ENCODE measurements around the gene GMDS. TPM values are rescaled to one million over a fixed set of nuclear protein-coding genes. Genes with fewer than 3 reads are reported as not detected.

The GMDS gene
- total and polyA plus RNA-seq, 2 of the 13 experiments (the other 11 are each of a cell fraction or from before 2014, with no cell fraction given) = 64.4 to 112 TPM

DNA sequence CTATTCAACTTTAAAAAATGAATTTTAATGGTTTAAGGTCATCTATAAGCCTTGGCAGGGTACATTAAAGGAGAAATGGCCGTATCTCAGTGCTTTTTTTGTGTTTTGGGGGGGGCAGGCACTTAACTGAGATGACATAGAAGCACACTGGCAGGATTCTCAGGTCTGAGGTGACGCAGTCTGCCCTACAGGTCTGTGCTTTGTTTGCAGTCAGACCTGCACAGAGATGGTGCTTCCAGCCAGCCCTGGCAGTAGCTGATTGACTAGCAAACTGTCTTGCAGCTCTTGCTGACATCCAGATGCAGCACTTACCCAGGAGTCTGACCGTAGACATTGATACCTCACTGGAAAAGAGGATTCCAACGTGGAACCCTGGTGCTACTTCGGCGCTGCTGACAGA is 386.5 kb downstream of the GMDS start:
- intact Hi-C loops (cut with micrococcal nuclease; ENCODE audit: unreplicated experiment) = no loop called here
- POLR2A ChIA-PET = no interaction called here

DNA sequence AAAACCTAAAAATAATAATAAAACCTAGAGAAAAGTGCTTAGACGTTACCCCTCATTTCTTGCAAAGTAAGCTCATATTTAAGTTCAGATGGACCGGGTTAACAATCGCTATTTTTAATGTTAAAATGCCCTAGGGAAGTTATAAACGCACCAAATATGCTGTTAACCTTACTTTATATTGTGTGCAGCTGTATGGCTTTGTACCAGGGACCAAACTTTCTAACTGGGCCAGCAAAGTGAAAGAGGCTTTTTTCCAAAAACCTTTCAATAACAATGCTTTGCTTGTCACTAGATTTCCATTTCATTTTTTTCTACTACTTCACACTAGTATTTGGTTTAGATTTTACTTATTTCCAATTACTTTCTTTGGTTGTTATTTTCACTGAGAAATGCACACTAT is 387.2 kb downstream of the GMDS start:
- intact Hi-C loops (cut with micrococcal nuclease; ENCODE audit: unreplicated experiment) (no loop called here), in situ Hi-C loops (cut with HindIII; ENCODE audit: extremely low pct_ligation_motif_present, low pct_unique_long_range_greater_than_20kb) (no loop called here)
- H3K9ac ChIP-seq (ENCODE audit: insufficient read depth, low read depth, low read length) = no peak overlapping the region
- H3K36me3 ChIP-seq (replicated peaks in 1 of 2; ENCODE audit: control insufficient read depth in 1 of 2, insufficient read depth in 2 of 2, low read length in 2 of 2) = peaks cover 4 to 21% of the 10 kb centered on the region in 2 experiments
- no peak overlapping the region for H2AFZ ChIP-seq (ENCODE audit: low read length)
- no peak overlapping the region for H3K4me3 ChIP-seq (replicated peaks in 1 of 3; ENCODE audit: insufficient read depth in 1 of 3, low read depth in 2 of 3, low read length in 3 of 3)
- ATAC-seq (no peak), DNase-seq (ENCODE audit: low spot score) (no peak), FAIRE-seq (no peak)
- H3K27ac ChIP-seq (ENCODE audit: extremely low read length, insufficient read depth, low read length) = no peak overlapping the region
- no peaks in the 10 kb centered on the region for H3K27me3 ChIP-seq (ENCODE audit: control insufficient read depth in 1 of 2, insufficient read depth in 2 of 2, low read length in 2 of 2)
- no TSS peak for BruUV-seq (replicated peaks)
- 93% methylated on average over 4 of the region's 4 CpGs for WGBS (ENCODE audit: low lambda C conversion rate)
- ChIA-PET CTCF (ENCODE audit: low intra/inter-chr PET ratio, low total read pairs) (no interaction called here), POLR2A (no interaction called here)
- H3K79me2 ChIP-seq (ENCODE audit: insufficient read depth, low read length) = no peaks in the 10 kb centered on the region
- H3K9me3 ChIP-seq (ENCODE audit: low read length) = no peaks in the 10 kb centered on the region
- no peaks in the 10 kb centered on the region for H3K4me1 ChIP-seq (ENCODE audit: insufficient read depth, low read length)
- H3K4me2 ChIP-seq (ENCODE audit: low read depth, low read length) = no peak overlapping the region
- 0 out of 2 replicates have a peak, but pooled peaks cover 3% of the 10 kb centered on the region for H4K20me1 ChIP-seq (ENCODE audit: insufficient read depth, low read length)
- no peak for TF ChIP-seq ZNF616 (CRISPR knock-in tag; IDR thresholded peaks at IDR 0.05; ENCODE audit: low read depth)
- TF ChIP-seq, protein P1, sequence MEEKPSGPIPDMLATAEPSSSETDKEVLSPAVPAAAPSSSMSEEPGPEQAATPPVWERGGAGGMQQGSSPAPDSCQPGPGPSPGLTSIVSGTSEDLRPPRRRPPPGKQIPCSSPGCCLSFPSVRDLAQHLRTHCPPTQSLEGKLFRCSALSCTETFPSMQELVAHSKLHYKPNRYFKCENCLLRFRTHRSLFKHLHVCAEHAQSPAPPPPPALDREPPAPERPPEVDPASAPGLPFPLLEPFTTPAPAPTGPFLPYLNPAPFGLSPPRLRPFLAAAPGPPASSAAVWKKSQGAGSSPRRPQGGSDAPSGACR (CRISPR knock-in tag; IDR thresholded peaks at IDR 0.05) = no peak
- TF ChIP-seq ZNF577 (CRISPR knock-in tag; IDR thresholded peaks at IDR 0.05; ENCODE audit: borderline replicate concordance, low read depth) = no peak
- TF ChIP-seq KAT7 (CRISPR knock-in tag; IDR thresholded peaks at IDR 0.05; ENCODE audit: borderline replicate concordance) = no peak
- TF ChIP-seq ZBTB38 (CRISPR knock-in tag; IDR thresholded peaks at IDR 0.05) = no peak
- no peak for TF ChIP-seq RELA (CRISPR knock-in tag; IDR thresholded peaks at IDR 0.05)
- TF ChIP-seq, protein P2, sequence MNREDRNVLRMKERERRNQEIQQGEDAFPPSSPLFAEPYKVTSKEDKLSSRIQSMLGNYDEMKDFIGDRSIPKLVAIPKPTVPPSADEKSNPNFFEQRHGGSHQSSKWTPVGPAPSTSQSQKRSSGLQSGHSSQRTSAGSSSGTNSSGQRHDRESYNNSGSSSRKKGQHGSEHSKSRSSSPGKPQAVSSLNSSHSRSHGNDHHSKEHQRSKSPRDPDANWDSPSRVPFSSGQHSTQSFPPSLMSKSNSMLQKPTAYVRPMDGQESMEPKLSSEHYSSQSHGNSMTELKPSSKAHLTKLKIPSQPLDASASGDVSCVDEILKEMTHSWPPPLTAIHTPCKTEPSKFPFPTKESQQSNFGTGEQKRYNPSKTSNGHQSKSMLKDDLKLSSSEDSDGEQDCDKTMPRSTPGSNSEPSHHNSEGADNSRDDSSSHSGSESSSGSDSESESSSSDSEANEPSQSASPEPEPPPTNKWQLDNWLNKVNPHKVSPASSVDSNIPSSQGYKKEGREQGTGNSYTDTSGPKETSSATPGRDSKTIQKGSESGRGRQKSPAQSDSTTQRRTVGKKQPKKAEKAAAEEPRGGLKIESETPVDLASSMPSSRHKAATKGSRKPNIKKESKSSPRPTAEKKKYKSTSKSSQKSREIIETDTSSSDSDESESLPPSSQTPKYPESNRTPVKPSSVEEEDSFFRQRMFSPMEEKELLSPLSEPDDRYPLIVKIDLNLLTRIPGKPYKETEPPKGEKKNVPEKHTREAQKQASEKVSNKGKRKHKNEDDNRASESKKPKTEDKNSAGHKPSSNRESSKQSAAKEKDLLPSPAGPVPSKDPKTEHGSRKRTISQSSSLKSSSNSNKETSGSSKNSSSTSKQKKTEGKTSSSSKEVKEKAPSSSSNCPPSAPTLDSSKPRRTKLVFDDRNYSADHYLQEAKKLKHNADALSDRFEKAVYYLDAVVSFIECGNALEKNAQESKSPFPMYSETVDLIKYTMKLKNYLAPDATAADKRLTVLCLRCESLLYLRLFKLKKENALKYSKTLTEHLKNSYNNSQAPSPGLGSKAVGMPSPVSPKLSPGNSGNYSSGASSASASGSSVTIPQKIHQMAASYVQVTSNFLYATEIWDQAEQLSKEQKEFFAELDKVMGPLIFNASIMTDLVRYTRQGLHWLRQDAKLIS (CRISPR knock-in tag; IDR thresholded peaks at IDR 0.05) = no peak
- TF ChIP-seq BRD4 (CRISPR knock-in tag; IDR thresholded peaks at IDR 0.05) = no peak
- no peak for TF ChIP-seq IRX3 (CRISPR knock-in tag; IDR thresholded peaks at IDR 0.05; ENCODE audit: borderline replicate concordance, low read depth)
- no peak for TF ChIP-seq ZNF24 (IDR thresholded peaks at IDR 0.05)
- no peak for TF ChIP-seq SUZ12 (IDR thresholded peaks at IDR 0.05; ENCODE audit: low read depth, low read length)
- TF ChIP-seq ZBTB33 (CRISPR knock-in tag; IDR thresholded peaks at IDR 0.05) = no peak

More for the DNA sequence above, 386.5 kb downstream of the GMDS start:
- in situ Hi-C loops (cut with HindIII; ENCODE audit: extremely low pct_ligation_motif_present, low pct_unique_long_range_greater_than_20kb) = no loop called here
- ATAC-seq (no peak), FAIRE-seq (no peak), DNase-seq (ENCODE audit: low spot score) (no peak)
- Histone ChIP-seq H3K27ac (ENCODE audit: extremely low read length, insufficient read depth, low read length) (no peak overlapping the region), H3K4me1 (ENCODE audit: insufficient read depth, low read length) (no peaks in the 10 kb centered on the region), H3K4me2 (ENCODE audit: low read depth, low read length) (no peak overlapping the region), H3K9ac (ENCODE audit: insufficient read depth, low read depth, low read length) (no peak overlapping the region), H3K27me3 (ENCODE audit: control insufficient read depth in 1 of 2, insufficient read depth in 2 of 2, low read length in 2 of 2) (no peaks in the 10 kb centered on the region), H4K20me1 (ENCODE audit: insufficient read depth, low read length) (0 out of 2 replicates have a peak, but pooled peaks cover 3% of the 10 kb centered on the region), H3K79me2 (ENCODE audit: insufficient read depth, low read length) (no peaks in the 10 kb centered on the region), H2AFZ (ENCODE audit: low read length) (no peak overlapping the region), H3K9me3 (ENCODE audit: low read length) (no peaks in the 10 kb centered on the region), H3K4me3 (replicated peaks in 1 of 3; ENCODE audit: insufficient read depth in 1 of 3, low read depth in 2 of 3, low read length in 3 of 3) (no peak overlapping the region), H3K36me3 (replicated peaks in 1 of 2; ENCODE audit: control insufficient read depth in 1 of 2, insufficient read depth in 2 of 2, low read length in 2 of 2) (peaks cover 4 to 21% of the 10 kb centered on the region in 2 experiments)
- WGBS (ENCODE audit: low lambda C conversion rate) = 96% methylated on average over 6 of the region's 6 CpGs
- BruUV-seq (replicated peaks) = no TSS peak
- CTCF ChIA-PET (ENCODE audit: low intra/inter-chr PET ratio, low total read pairs) = no interaction called here
- TF ChIP-seq SIX4 (CRISPR knock-in tag; IDR thresholded peaks at IDR 0.05) (no peak), RELA (CRISPR knock-in tag; IDR thresholded peaks at IDR 0.05) (no peak), MYC (CRISPR knock-in tag; IDR thresholded peaks at IDR 0.05; ENCODE audit: borderline replicate concordance) (no peak), KDM3A (CRISPR knock-in tag; IDR thresholded peaks at IDR 0.05; ENCODE audit: low read depth) (no peak), ZNF337 (CRISPR knock-in tag; IDR thresholded peaks at IDR 0.05; ENCODE audit: borderline replicate concordance, low read depth) (no peak)
